ENCODE results near the gene TULP3. TPM values are rescaled to one million over a fixed set of nuclear protein-coding genes. Genes with fewer than 3 reads are reported as not detected.

Gene TULP3
- total RNA-seq, 1 donor from 2014 or later, result 31.2 TPM

GRCh38 chr12:2855546-2855945 lies 35.1 kb upstream of the TULP3 start:
- Mint-ChIP-seq H3K27me3 (ENCODE audit: unreplicated experiment) (no peaks in the 10 kb centered on the region), H3K9me3 (ENCODE audit: unreplicated experiment) (no peaks in the 10 kb centered on the region), H3K4me1 (ENCODE audit: unreplicated experiment) (peaks cover 6% of the 10 kb centered on the region), H3K4me3 (ENCODE audit: unreplicated experiment) (no peak overlapping the region), H3K27ac (ENCODE audit: unreplicated experiment) (no peak overlapping the region), H3K36me3 (ENCODE audit: unreplicated experiment) (peaks cover 2% of the 10 kb centered on the region)
- DNase-seq (ENCODE audit: extremely low spot score, unreplicated experiment), result no peak
- TF ChIP-seq CTCF (IDR thresholded peaks at IDR 0.05), result no peak

GRCh38 chr12:2856051-2856450 lies 34.6 kb upstream of the TULP3 start:
- no peak overlapping the region for H3K4me3 Mint-ChIP-seq (ENCODE audit: unreplicated experiment)
- no peaks in the 10 kb centered on the region for H3K27me3 Mint-ChIP-seq (ENCODE audit: unreplicated experiment)
- peaks cover 2% of the 10 kb centered on the region for H3K36me3 Mint-ChIP-seq (ENCODE audit: unreplicated experiment)
- DNase-seq (ENCODE audit: extremely low spot score, unreplicated experiment), result no peak
- no peak overlapping the region for H3K27ac Mint-ChIP-seq (ENCODE audit: unreplicated experiment)
- no peaks in the 10 kb centered on the region for H3K9me3 Mint-ChIP-seq (ENCODE audit: unreplicated experiment)
- no peak for TF ChIP-seq CTCF (IDR thresholded peaks at IDR 0.05)
- H3K4me1 Mint-ChIP-seq (ENCODE audit: unreplicated experiment), result peaks cover 6% of the 10 kb centered on the region

- no peak within 1 kb of the TSS for H3K4me3 Mint-ChIP-seq (ENCODE audit: unreplicated experiment)
- H3K27me3 Mint-ChIP-seq (ENCODE audit: unreplicated experiment), result no peaks in the 10 kb centered on the region
- no peak for TF ChIP-seq CTCF (IDR thresholded peaks at IDR 0.05)
- H3K36me3 Mint-ChIP-seq (ENCODE audit: unreplicated experiment), result peaks cover 2% of the 10 kb centered on the region
- H3K4me1 Mint-ChIP-seq (ENCODE audit: unreplicated experiment), result peaks cover 6% of the 10 kb centered on the region
- no peak for DNase-seq (ENCODE audit: extremely low spot score, unreplicated experiment)
- no peak within 1 kb of the TSS for H3K27ac Mint-ChIP-seq (ENCODE audit: unreplicated experiment)
- no peaks in the 10 kb centered on the region for H3K9me3 Mint-ChIP-seq (ENCODE audit: unreplicated experiment)
Measured at GRCh38 chr12:2857021-2857431, 33.7 kb upstream of the TULP3 start, which contains the start of gene TEX52. Gene TEX52 (minus strand): TSS chr12:2857039. CDS start chr12:2857026, 13 bp downstream.

GRCh38 chr12:2857576-2857975 lies 33.1 kb upstream of the TULP3 start:
- no peaks in the 10 kb centered on the region for H3K9me3 Mint-ChIP-seq (ENCODE audit: unreplicated experiment)
- H3K4me1 Mint-ChIP-seq (ENCODE audit: unreplicated experiment), result peaks cover 6% of the 10 kb centered on the region
- H3K4me3 Mint-ChIP-seq (ENCODE audit: unreplicated experiment), result no peak overlapping the region
- no peaks in the 10 kb centered on the region for H3K27me3 Mint-ChIP-seq (ENCODE audit: unreplicated experiment)
- TF ChIP-seq CTCF (IDR thresholded peaks at IDR 0.05), result no peak
- no peak for DNase-seq (ENCODE audit: extremely low spot score, unreplicated experiment)
- H3K27ac Mint-ChIP-seq (ENCODE audit: unreplicated experiment), result no peak overlapping the region
- H3K36me3 Mint-ChIP-seq (ENCODE audit: unreplicated experiment), result peaks cover 2% of the 10 kb centered on the region

GRCh38 chr12:2858334-2858733 lies 32.4 kb upstream of the TULP3 start:
- H3K27ac Mint-ChIP-seq (ENCODE audit: unreplicated experiment), result no peak overlapping the region
- H3K4me1 Mint-ChIP-seq (ENCODE audit: unreplicated experiment), result peaks cover 6% of the 10 kb centered on the region
- DNase-seq (ENCODE audit: extremely low spot score, unreplicated experiment), result no peak
- no peaks in the 10 kb centered on the region for H3K9me3 Mint-ChIP-seq (ENCODE audit: unreplicated experiment)
- TF ChIP-seq CTCF (IDR thresholded peaks at IDR 0.05), result no peak
- H3K27me3 Mint-ChIP-seq (ENCODE audit: unreplicated experiment), result no peaks in the 10 kb centered on the region
- H3K36me3 Mint-ChIP-seq (ENCODE audit: unreplicated experiment), result peaks cover 2% of the 10 kb centered on the region
- no peak overlapping the region for H3K4me3 Mint-ChIP-seq (ENCODE audit: unreplicated experiment)
